Uterus (tissue), 4 donors: ENCODE measurements around the gene PPM1N. TPM values are rescaled to one million over a fixed set of nuclear protein-coding genes. Genes with fewer than 3 reads are reported as not detected.

Experiments
- DNase-seq, 2 donors: peaks; one replicate each; pipeline ENCODE4 v3.0.0-alpha.2; 2019 to 2020
- H3K27ac ChIP-seq, 2 donors: fragments of 200-600 bp; sonication (generic); 1 replicate in 1 of 2; 2 replicates in 1 of 2; pipeline ENCODE4 v1.5.1; 2016 to 2018
- H3K27me3 ChIP-seq, 2 donors: fragments of 200-600 bp; sonication (generic); one replicate each; pipeline ENCODE4 v1.5.1; 2018 to 2019; ENCODE audit warnings: control low read depth in 1 of 2
- H3K36me3 ChIP-seq, 2 donors: fragments of 200-600 bp; sonication (generic); one replicate each; pipeline ENCODE4 v1.5.1; 2019; ENCODE audit warnings: control low read depth in 1 of 2
- H3K4me1 ChIP-seq, 2 donors: fragments of 200-600 bp; sonication (generic); one replicate each; pipeline ENCODE4 v1.5.1; 2018 to 2019; ENCODE audit warnings: control low read depth in 1 of 2
- H3K4me3 ChIP-seq, 2 donors: fragments of 200-600 bp; sonication (generic); 1 replicate in 1 of 2; 2 replicates in 1 of 2; pipeline ENCODE4 v1.5.1; 2018 to 2019; ENCODE audit warnings: mild to moderate bottlenecking in 1 of 2
- H3K9me3 ChIP-seq, 2 donors: fragments of 200-600 bp; sonication (generic); one replicate each; pipeline ENCODE4 v1.5.1; 2019; ENCODE audit warnings: control low read depth in 1 of 2
- CTCF ChIP-seq, 4 experiments: fragments of 200-600 bp in 2 of 4; fragments of 450-650 bp in 2 of 4; sonication (generic) in 2 of 4; IDR thresholded peaks; one replicate each; pipeline ENCODE4 v1.5.1; 2016 to 2019; ENCODE audit warnings: antibody characterized with exemption in 4 of 4, mild to moderate bottlenecking in 2 of 4, moderate library complexity in 1 of 4
- POLR2A ChIP-seq, 2 donors: fragments of 450-650 bp; IDR thresholded peaks; one replicate each; pipeline ENCODE4 v1.6.1; 2016; ENCODE audit warnings: antibody characterized with exemption in 2 of 2, mild to moderate bottlenecking in 1 of 2, moderate library complexity in 1 of 2
- intact Hi-C: fragments of 100-400 bp; cut with DNase I; formaldehyde crosslinking; loops from one replicate; pipeline ENCODE4 v1.15.1; 2023; ENCODE audit warnings: low total_unique reads
- total RNA-seq, 4 donors: library from RNA; depleted of rRNA in 3 of 4; stranded (reverse); fragments of >200 nt in 3 of 4; gene quantifications; one replicate each; pipeline versions ENCODE4 v1.1.0 to v1.2.4, GENCODE V29; 2014 to 2023
- donor health status: DM: yes; HTN: yes; CAD: no.

Gene PPM1N
- total RNA-seq, 4 donors from 2014 or later: 42.5 TPM; not detected in 3

- peak within 1 kb of the TSS; percentile 91 to 93 for H3K27ac ChIP-seq
- intact Hi-C loops: no loop called here
Measured at GRCh38 chr19:45467456-45468158, 30.6 kb upstream of the PPM1N start, which contains the start of gene FOSB. FOSB (plus strand) TSS chr19:45467996; CDS start chr19:45468587, 591 bp downstream.

GRCh38 chr19:45468159-45468651 is 30.0 kb upstream of the PPM1N start:
- H3K4me1 ChIP-seq: peaks cover 3 to 17% of the 10 kb centered on the region in 2 donors
- H3K27me3 ChIP-seq: no peaks in the 10 kb centered on the region
- DNase-seq: peak in 1 of 2 donors; percentile 47
- intact Hi-C loops: no loop called here
- peak overlapping the region; percentile 69 to 83 for H3K4me3 ChIP-seq
- TF ChIP-seq CTCF (IDR thresholded peaks at IDR 0.05) (no peak), POLR2A (IDR thresholded peaks at IDR 0.05) (no peak)
- H3K36me3 ChIP-seq: no peaks in the 10 kb centered on the region
- H3K27ac ChIP-seq: peak overlapping the region; percentile 91 to 93
- H3K9me3 ChIP-seq: no peaks in the 10 kb centered on the region

More at GRCh38 chr19:45467456-45468158, 30.6 kb upstream of the PPM1N start, which contains the start of gene FOSB:
- TF ChIP-seq POLR2A (IDR thresholded peaks at IDR 0.05) (peak; percentile 70 to 87), CTCF (IDR thresholded peaks at IDR 0.05) (peak in 2 of 4 experiments; percentile 19 to 35)
- Histone ChIP-seq H3K4me3 (peak within 1 kb of the TSS; percentile 69 to 83), H3K36me3 (no peaks in the 10 kb centered on the region), H3K9me3 (no peaks in the 10 kb centered on the region), H3K27me3 (no peaks in the 10 kb centered on the region), H3K4me1 (peaks cover 3 to 17% of the 10 kb centered on the region in 2 donors)
- peak; percentile 93 to 96 for DNase-seq

GRCh38 chr19:45468803-45469131 is 29.5 kb upstream of the PPM1N start:
- intact Hi-C loops: no loop called here
- H3K9me3 ChIP-seq: no peaks in the 10 kb centered on the region
- H3K27ac ChIP-seq: peak overlapping the region; percentile 91 to 93
- peaks cover 3 to 17% of the 10 kb centered on the region in 2 donors for H3K4me1 ChIP-seq
- DNase-seq: no peak
- H3K27me3 ChIP-seq: no peaks in the 10 kb centered on the region
- H3K4me3 ChIP-seq: peak overlapping the region; percentile 69 to 83
- H3K36me3 ChIP-seq: no peaks in the 10 kb centered on the region
- no peak for TF ChIP-seq CTCF (IDR thresholded peaks at IDR 0.05)
- TF ChIP-seq POLR2A (IDR thresholded peaks at IDR 0.05): no peak

- Histone ChIP-seq H3K4me3 (peak overlapping the region; percentile 69 to 83), H3K4me1 (peaks cover 3 to 17% of the 10 kb centered on the region in 2 donors), H3K27ac (peak overlapping the region; percentile 91 to 93), H3K36me3 (no peaks in the 10 kb centered on the region), H3K9me3 (no peaks in the 10 kb centered on the region), H3K27me3 (no peaks in the 10 kb centered on the region)
- DNase-seq: peak; percentile 91 to 92
- intact Hi-C loops: no loop called here
- TF ChIP-seq POLR2A (IDR thresholded peaks at IDR 0.05): peak; percentile 62 to 78
- peak in 2 of 4 experiments; percentile 21 to 32 for TF ChIP-seq CTCF (IDR thresholded peaks at IDR 0.05)
Measured at GRCh38 chr19:45469132-45469944, 28.9 kb upstream of the PPM1N start.
